Nephron (organoid): ENCODE data around the gene VEGFB.
A peak's percentile ranks its signal among the peaks of the same experiment; 100 is the strongest.

ENCODE experiments used
- H3K27ac Mint-ChIP-seq, 3 experiments: 2 replicates each; pipeline ENCODE4 v1.8.0; 2020; ENCODE audit warnings: mixed read lengths in 3 of 3, mild to moderate bottlenecking in 2 of 3, moderate library complexity in 1 of 3
- H3K27me3 Mint-ChIP-seq: 2 replicates; pipeline ENCODE4 v1.8.0; 2021; ENCODE audit warnings: low read depth, mild to moderate bottlenecking, moderate library complexity, mixed read lengths
- H3K36me3 Mint-ChIP-seq: 2 replicates; pipeline ENCODE4 v1.8.0; 2020; ENCODE audit warnings: low read depth, mixed read lengths
- H3K4me1 Mint-ChIP-seq: 2 replicates; pipeline ENCODE4 v1.8.0; 2020; ENCODE audit warnings: mixed read lengths
- H3K4me3 Mint-ChIP-seq, 3 experiments: 2 replicates each; pipeline ENCODE4 v1.8.0; 2020; ENCODE audit warnings: mild to moderate bottlenecking in 3 of 3, mixed read lengths in 3 of 3, moderate library complexity in 2 of 3
- H3K9me3 Mint-ChIP-seq: 2 replicates; pipeline ENCODE4 v1.8.0; 2020; ENCODE audit warnings: mixed read lengths
- TF ChIP-seq, protein P1 (sequence below), 3 experiments: fragments of 200-600 bp; sonication (generic); IDR thresholded peaks; one replicate each; pipeline ENCODE4 v1.5.0; 2021; ENCODE audit warnings: antibody characterized with exemption in 3 of 3; ENCODE audit not compliant: unreplicated experiment in 3 of 3

VEGFB gene

DNA sequence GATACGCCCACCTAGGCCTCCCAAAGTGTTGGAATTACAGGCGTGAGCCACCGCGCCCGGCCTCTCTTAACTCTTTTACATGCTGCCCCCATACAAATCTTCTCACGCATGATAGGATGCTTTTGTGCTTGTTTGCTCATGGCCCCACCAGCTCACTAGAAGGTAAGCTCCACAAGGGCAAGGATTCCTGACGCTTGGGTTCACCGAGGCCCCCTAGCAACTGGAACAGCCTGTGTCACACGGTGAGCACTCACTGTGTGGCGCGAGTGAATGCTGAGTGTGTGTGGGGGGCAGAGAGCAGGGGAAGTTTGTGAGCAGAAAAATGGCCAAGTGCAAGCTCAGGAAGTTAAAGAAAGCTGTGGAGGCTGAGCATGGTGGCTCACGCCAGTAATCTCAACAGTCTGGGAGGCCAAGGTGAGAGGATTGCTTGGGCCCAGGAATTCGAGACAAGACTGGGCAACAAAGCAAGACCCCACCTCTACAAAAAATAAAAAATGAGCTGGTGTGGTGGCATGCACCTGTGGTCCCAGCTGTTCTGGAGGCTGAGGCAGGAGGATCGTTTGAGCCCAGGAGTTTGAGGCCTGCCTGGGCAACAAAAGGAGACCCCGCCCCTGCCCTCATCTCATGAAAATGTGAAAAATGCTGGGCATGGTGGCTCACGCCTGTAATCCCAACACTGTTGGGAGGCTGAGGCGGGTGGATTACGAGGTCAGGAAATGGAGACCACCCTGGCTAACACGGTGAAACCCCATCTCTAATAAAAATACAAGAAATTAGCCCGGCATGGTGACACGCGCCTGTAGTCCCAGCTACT is 47.8 kb downstream of the VEGFB start:
- peak overlapping the region; percentile 49 to 75 (median 56) for H3K4me3 Mint-ChIP-seq
- H3K9me3 Mint-ChIP-seq, result no peaks in the 10 kb centered on the region
- TF ChIP-seq, protein P1, sequence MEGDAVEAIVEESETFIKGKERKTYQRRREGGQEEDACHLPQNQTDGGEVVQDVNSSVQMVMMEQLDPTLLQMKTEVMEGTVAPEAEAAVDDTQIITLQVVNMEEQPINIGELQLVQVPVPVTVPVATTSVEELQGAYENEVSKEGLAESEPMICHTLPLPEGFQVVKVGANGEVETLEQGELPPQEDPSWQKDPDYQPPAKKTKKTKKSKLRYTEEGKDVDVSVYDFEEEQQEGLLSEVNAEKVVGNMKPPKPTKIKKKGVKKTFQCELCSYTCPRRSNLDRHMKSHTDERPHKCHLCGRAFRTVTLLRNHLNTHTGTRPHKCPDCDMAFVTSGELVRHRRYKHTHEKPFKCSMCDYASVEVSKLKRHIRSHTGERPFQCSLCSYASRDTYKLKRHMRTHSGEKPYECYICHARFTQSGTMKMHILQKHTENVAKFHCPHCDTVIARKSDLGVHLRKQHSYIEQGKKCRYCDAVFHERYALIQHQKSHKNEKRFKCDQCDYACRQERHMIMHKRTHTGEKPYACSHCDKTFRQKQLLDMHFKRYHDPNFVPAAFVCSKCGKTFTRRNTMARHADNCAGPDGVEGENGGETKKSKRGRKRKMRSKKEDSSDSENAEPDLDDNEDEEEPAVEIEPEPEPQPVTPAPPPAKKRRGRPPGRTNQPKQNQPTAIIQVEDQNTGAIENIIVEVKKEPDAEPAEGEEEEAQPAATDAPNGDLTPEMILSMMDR (IDR thresholded peaks at IDR 0.05; ENCODE audit: unreplicated experiment in 3 of 3), result no peak

DNA sequence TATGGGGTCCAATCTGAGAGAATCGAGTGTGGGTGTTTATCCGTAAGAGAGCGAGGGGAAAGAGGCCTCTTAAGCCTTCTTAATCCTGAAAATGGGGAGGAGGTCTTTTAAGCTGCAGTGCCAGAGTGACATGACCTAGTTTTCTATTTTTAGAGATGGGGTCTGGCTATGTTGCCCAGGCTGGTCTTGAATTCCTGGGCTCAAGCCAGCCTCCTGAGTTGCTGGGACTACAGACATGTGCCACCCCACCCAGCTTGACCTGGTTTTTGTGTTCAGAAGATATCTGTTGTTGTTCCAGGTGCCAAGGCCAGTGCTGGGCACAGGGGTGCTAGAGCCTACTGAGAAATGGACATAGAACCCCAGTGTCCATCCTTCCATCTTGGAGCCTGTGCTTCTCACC is 48.7 kb downstream of the VEGFB start:
- Mint-ChIP-seq H3K36me3 (peaks cover 24% of the 10 kb centered on the region), H3K9me3 (no peaks in the 10 kb centered on the region), H3K27ac (no peak overlapping the region), H3K4me1 (peaks cover 12% of the 10 kb centered on the region), H3K27me3 (peaks cover 3% of the 10 kb centered on the region), H3K4me3 (peak overlapping the region; percentile 85 to 90 (median 88))
- TF ChIP-seq, protein P1 (IDR thresholded peaks at IDR 0.05; ENCODE audit: unreplicated experiment in 3 of 3), result no peak

More for the DNA sequence above, 47.8 kb downstream of the VEGFB start:
- no peaks in the 10 kb centered on the region for H3K27me3 Mint-ChIP-seq
- H3K27ac Mint-ChIP-seq, result no peak overlapping the region
- H3K36me3 Mint-ChIP-seq, result peaks cover 24% of the 10 kb centered on the region
- peaks cover 12% of the 10 kb centered on the region for H3K4me1 Mint-ChIP-seq

DNA sequence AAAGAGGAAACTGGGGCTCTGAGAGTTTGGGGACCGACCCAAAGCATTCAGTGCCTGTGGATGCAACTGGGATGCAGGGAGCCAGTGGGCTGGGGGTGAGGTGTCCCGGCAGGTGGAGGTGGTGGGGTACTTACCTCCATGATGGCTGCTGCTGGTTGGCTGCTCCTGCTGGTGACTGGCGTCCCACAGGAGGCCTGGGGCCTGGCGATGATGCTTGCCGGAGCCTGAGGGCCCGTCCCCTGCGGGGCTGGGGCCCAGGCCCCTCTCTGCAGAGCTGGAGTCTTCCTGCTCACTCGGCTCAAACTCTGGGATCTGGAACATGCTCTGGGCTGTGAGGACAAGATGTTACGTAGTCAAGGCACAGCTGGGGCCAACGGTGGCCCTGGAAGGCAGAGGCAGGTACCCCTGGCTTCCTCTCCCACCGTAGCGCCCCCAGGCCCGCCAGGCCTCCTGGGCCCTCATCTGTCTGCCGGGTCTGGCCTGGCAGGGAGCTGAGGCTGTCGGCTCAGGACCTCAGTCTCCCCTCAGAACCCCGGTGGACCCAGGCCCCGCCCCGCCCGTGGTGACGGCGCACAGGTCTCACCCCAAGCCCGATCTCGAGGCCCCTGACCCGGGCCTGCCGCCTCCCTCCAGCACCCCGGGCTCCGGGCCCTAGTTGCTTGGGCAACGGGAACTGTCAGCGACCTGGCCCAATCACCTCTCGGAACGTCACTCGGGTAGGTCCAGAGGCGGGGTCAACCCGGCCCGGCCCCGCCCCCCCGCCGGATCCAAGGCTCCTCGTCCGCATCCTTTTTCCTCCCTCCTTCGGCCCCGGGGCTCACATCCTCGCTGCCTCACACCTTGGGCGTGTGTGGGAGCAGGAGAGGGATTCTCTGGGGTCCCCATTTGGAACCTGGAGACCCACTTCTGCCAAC is 49.9 kb downstream of the VEGFB start, which contains the start of gene BAD:
Gene BAD (minus strand): TSS at position 618 of the 914 bp plus-strand sequence. CDS start 297 bp downstream, at position 321.
- Mint-ChIP-seq H3K4me3 (peak within 1 kb of the TSS; percentile 90 to 93 (median 93)), H3K27ac (peak within 1 kb of the TSS; percentile 35 to 88 (median 86)), H3K36me3 (peaks cover 22% of the 10 kb centered on the region), H3K4me1 (peaks cover 8% of the 10 kb centered on the region), H3K9me3 (no peaks in the 10 kb centered on the region), H3K27me3 (peaks cover 13% of the 10 kb centered on the region)
- TF ChIP-seq, protein P1 (IDR thresholded peaks at IDR 0.05; ENCODE audit: unreplicated experiment in 3 of 3), result no peak

DNA sequence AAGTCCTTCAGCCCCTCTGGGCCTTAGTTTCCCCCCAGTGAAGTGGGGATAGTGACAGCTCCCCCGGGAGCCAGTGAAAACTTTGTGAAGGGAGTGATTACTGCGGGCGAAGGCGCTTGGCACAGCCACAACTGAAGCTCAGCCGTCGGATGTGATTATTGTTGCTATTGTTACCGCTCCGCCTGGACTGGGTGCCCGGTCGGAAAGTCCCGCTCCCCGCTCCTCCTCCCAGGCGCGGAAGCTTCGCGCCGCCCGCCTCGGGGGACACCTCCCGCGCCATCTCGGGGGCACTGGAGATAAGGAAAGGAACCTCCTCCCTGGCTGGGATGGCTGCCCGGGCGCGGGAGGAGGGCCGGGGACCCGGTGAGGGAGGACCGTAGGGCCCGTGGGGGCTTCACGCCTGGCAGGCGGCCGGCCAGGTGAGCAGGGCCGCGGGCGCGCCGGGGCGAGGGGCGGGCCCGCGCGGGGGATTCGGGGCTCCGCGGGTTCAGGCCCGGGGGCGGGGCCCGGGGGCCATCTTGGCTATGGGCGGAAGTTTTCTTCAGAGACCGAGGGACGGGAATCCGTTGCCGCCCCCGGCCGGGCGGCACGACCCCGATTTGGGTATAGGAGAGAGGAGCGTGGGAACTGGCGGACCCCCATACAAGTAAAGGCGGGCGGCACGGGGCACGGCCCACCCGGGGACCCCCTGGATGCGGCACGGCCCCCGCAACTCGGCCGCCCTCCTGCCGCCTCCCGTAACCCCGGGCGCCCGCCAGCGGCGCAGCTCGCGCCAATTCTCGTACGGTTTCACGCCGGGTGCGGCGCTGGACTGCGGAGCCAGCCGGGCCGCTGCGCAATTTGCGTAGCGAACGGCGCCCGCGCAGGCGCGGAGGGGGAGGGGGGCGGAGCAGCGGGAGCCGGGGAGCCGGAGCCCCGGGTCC is 50.8 kb downstream of the VEGFB start, which contains the start of gene GPR137:
Gene GPR137 (plus strand): TSS at position 887 of the 923 bp plus-strand sequence. CDS start 677 bp downstream, outside the sequence.
- H3K4me1 Mint-ChIP-seq, result peaks cover 8% of the 10 kb centered on the region

More for the DNA sequence above, 50.8 kb downstream of the VEGFB start, which contains the start of gene GPR137:
- peak within 1 kb of the TSS; percentile 92 to 93 (median 93) for H3K4me3 Mint-ChIP-seq
- TF ChIP-seq, protein P1 (IDR thresholded peaks at IDR 0.05; ENCODE audit: unreplicated experiment in 3 of 3), result no peak
- H3K36me3 Mint-ChIP-seq, result peaks cover 22% of the 10 kb centered on the region
- peaks cover 23% of the 10 kb centered on the region for H3K27me3 Mint-ChIP-seq
- no peaks in the 10 kb centered on the region for H3K9me3 Mint-ChIP-seq
- peak within 1 kb of the TSS; percentile 54 to 89 (median 88) for H3K27ac Mint-ChIP-seq
